NCI-H187 (cell line): ENCODE data around the gene AKR1B1.

Source experiments
- DNase-seq, 2 experiments: peaks; one replicate each; lab custom pipeline; 2025; lab: John Stamatoyannopoulos, UW

Gene AKR1B1

GRCh38 chr7:134469622-134470021, 10.7 kb upstream of the AKR1B1 start:
- DNase-seq, result no peak

GRCh38 chr7:134468475-134468874, 9.6 kb upstream of the AKR1B1 start:
- no peak for DNase-seq

DNA sequence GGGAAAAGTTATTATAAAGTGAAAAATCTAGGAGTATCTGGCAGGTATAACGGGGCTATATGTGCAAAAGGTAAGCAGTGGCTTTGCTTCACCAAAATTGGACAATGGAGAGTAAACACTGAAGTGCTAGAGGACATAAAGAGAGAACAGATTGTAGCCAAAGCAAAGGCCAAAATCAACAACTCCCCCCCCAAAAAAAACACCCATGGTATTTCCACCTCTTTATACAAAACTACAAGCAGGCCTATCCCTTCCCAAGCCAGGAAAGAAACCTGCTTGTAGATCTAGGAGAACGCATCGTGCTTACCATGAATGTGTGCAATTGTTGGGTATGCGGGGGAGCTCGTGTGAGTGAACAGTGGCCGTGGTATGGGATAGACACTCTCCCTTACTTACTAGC, 9.2 kb upstream of the AKR1B1 start:
- DNase-seq, result no peak

- no peak for DNase-seq
Measured at GRCh38 chr7:134465491-134465890, 6.6 kb upstream of the AKR1B1 start.

- DNase-seq, result no peak
Measured at GRCh38 chr7:134464496-134464895, 5.6 kb upstream of the AKR1B1 start.

GRCh38 chr7:134463751-134464150, 4.9 kb upstream of the AKR1B1 start:
- no peak for DNase-seq

DNA sequence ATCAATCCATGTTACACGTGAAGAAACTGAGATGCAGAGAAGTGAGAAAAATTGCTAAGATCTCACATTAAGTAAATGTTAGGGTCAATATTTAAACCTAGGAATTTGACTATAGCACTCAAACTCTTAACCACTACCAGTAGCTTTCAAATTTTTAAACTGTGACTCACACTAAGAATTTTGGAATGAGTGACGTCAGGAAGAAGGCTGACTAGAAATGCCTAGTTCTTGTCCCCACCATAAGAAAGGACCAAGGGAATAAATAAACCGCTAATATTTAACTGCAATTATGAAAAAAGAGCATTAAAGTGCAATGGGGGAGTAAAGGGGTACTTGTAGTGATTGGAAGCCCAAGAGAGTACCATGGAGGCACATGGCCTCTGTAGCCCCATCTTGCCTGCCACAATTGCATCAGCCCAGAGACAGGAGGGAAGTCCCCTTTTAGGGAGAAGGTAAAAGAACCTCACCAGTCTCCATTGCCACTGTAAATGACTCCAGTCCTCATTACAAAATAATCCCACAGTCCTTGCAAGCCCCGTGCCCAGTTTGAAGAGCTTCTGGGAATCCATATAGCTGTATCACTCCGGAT, 3.5 kb upstream of the AKR1B1 start:
- DNase-seq, result no peak

GRCh38 chr7:134461916-134462315, 3.0 kb upstream of the AKR1B1 start:
- no peak for DNase-seq

- no peak for DNase-seq
Measured at GRCh38 chr7:134459981-134460380, 1.1 kb upstream of the AKR1B1 start.

DNA sequence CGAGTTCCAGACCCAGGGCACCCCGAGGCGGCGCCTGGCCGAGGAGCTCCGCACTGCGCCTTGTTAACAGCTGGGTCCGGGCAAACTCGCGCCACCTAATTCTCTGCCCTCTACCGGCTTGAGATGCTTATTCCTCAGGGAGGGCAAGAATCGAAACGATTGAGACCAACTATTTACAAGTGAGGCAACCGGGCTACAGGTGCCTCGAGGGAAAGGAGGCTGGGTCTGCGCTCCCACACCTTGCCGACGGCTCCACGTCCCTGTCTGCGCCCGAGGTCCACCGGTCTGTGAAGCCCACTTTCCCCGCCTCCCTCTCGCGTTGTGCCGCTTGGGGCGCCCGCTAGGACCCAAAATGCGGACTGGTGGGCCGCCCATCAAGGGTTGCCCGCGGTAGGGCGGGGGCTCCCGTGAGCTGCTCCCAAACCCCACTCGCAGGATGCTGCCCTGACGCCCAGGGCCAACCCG, 527 bp downstream of the AKR1B1 start:
- DNase-seq, result peak in 1 of 2 experiments; percentile 7

GRCh38 chr7:134457210-134457609, 1.7 kb downstream of the AKR1B1 start:
- DNase-seq, result no peak

DNA sequence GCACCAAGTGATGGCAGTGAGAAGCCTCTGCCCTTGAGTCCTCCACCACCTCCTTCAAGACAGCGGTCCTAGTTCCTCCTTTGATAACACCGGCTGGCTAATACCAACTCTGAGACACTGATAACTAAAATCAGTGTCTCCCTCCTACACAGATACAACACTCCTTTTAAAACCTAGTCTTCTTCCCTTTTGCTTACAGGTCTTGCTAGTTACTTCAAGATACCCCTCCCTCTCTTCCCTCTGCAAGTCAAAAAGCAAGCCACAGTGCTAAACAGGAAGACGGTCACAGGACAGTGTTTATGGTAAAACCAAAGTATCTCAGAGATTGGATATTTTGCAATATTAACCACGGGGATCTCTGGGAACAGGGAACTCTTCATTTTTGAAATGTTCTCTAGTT, 4.6 kb downstream of the AKR1B1 start:
- no peak for DNase-seq

- DNase-seq, result no peak
Measured at GRCh38 chr7:134453518-134453917, 5.4 kb downstream of the AKR1B1 start.

GRCh38 chr7:134452991-134453473, 5.9 kb downstream of the AKR1B1 start:
- no peak for DNase-seq

GRCh38 chr7:134452419-134452838, 6.5 kb downstream of the AKR1B1 start:
- DNase-seq, result no peak

GRCh38 chr7:134451656-134452055, 7.2 kb downstream of the AKR1B1 start:
- DNase-seq, result no peak

DNA sequence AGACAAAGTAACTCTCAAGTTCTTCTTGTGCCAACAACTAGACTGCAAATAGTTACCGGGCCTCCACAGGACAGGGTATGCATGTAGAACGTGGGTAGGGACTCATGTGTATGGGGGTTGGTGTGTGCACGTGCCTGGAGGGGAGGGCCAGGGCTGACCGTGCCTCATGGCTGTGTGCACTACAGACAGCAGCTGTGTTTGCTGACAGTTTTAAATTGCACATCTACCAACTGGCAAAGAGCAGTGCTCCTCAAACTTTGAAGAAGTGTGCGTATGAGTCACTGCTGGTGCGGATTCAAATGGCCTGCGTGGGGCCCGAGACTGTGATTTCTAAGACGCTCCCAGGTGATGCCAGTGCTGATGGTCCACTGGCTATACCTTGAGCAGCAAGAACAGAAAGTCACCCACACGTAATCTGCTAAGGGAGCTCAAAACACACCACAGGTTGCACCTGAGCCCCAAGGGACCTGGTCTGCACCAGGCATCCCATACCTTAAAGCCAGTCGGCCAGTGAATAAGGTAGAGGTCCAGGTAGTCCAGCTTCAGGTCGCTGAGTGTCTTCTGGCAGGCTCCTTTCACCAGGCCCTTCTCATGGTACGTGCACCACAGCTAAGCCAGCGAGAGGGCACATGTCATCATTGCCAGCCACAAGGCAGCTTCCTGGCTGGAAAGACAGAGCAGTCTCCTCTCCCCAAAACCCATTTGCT, 8.5 kb downstream of the AKR1B1 start:
- no peak for DNase-seq

- no peak for DNase-seq
Measured at GRCh38 chr7:134449680-134450079, 9.2 kb downstream of the AKR1B1 start.

GRCh38 chr7:134448356-134449229, 10.3 kb downstream of the AKR1B1 start:
- DNase-seq, result no peak

DNA sequence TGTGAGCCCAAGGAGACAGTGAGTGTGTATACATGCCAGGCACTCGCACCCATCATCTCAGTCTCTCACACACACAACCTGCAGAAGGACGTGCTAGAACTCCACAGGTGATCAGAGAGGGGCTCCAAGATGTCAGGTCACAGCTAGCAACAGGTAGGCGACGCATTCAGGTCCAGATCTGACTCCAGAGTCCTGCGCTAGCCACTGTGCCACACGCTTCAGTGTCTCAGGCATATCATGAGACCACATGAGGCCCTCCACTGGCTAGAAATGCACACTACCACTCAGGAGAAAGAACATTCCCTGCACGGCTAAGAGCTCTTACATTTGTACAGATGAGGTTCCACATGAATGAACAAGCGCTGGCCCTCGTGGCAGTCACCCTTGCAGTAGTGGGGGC, 11.5 kb downstream of the AKR1B1 start:
- no peak for DNase-seq

- DNase-seq, result no peak
Measured at GRCh38 chr7:134446923-134447322, 12.0 kb downstream of the AKR1B1 start.

GRCh38 chr7:134446446-134446845, 12.5 kb downstream of the AKR1B1 start:
- DNase-seq, result no peak

- DNase-seq, result no peak
Measured at GRCh38 chr7:134444961-134445315, 14.0 kb downstream of the AKR1B1 start.
